ENCODE results near the gene CNBP.

DNA sequence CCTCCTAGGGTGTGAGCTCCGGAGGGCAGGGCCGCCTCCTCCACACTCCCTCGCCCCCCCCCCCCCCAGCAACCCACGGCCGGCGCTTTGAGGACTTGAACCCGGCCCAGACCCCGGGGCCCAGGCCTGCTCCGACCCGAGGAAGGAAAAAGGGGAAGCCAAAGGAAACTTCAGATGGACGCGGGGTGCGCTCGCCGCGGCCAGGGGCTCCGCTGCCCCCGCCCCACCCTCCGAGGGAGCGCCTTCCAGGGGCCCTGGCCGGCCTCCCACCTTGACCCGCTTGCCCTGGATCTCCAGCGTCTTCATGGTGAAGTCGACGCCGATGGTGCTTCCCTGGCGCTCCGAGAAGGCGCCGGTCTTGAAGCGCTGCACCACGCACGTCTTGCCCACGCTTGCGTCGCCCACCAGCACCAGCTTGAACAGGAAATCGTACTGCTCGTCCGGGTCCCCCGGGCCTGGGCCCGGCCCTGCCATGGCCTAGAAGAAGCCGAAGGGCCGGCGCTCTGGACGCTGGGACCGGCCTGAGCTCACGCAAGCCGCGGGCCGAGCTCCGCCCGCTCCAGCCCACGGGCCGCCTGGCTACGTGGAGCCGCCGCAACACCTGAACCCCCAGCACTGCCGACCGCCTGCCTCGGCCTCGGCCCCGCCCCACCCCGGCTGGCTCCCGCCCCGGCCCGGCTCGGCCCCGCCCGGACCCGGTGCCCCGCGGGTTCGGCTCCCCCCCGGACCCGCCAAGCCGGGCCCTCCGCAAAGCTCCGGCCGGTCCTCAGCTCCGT is 62.5 kb downstream of the CNBP start:
- TF ChIP-seq CTCF (IDR thresholded peaks at IDR 0.05) (peak in 1 of 4 experiments; percentile 4), POLR2A (IDR thresholded peaks at IDR 0.05) (peak in 1 of 2 donors; percentile 41)
